Activated CD8-positive, alpha-beta memory T cell treated with anti-CD3 and anti-CD28 coated beads, Interleukin-2, amount 50 U/mL, for 1 hour (primary cell): ENCODE measurements around the gene GTPBP6.
"Not testable (repeated sequence)": the region's sequence is repeated elsewhere in the genome, so short reads cannot be mapped to it uniquely, and the experiment has no call there.

Source experiments
- DNase-seq: peaks from one replicate; pipeline ENCODE4 v3.0.0-alpha.2; 2020; ENCODE audit errors: extremely low read depth

GTPBP6 gene

GRCh38 chrX:264634-265455 is 53.8 kb downstream of the GTPBP6 start:
- DNase-seq = no peak

GRCh38 chrX:264006-264405 is 54.6 kb downstream of the GTPBP6 start:
- DNase-seq = not testable (repeated sequence)

- no peak for DNase-seq
Observed at GRCh38 chrX:262381-262909, 56.2 kb downstream of the GTPBP6 start.

GRCh38 chrX:261919-262352 is 56.7 kb downstream of the GTPBP6 start:
- no peak for DNase-seq

GRCh38 chrX:261167-261918 is 57.3 kb downstream of the GTPBP6 start:
- DNase-seq = no peak

GRCh38 chrX:259692-260355 is 58.8 kb downstream of the GTPBP6 start:
- no peak for DNase-seq

GRCh38 chrX:258291-259040 is 60.1 kb downstream of the GTPBP6 start:
- DNase-seq = no peak

- DNase-seq = no peak
Observed at GRCh38 chrX:257681-258289, 60.8 kb downstream of the GTPBP6 start.

- DNase-seq = not testable (repeated sequence)
Observed at GRCh38 chrX:257054-257453, 61.5 kb downstream of the GTPBP6 start.

- DNase-seq = no peak
Observed at GRCh38 chrX:255923-256331, 62.7 kb downstream of the GTPBP6 start.
